HG03439 (cell line): Measurements from ENCODE around the gene TRAM2.

Source experiments
- ATAC-seq: cut with Tn5 transposase; IDR thresholded peaks from one replicate; pipeline ENCODE4 v1.9.1; 2021; ENCODE audit warnings: mild to moderate bottlenecking, moderate library complexity; ENCODE audit not compliant: unreplicated experiment

Gene TRAM2

DNA sequence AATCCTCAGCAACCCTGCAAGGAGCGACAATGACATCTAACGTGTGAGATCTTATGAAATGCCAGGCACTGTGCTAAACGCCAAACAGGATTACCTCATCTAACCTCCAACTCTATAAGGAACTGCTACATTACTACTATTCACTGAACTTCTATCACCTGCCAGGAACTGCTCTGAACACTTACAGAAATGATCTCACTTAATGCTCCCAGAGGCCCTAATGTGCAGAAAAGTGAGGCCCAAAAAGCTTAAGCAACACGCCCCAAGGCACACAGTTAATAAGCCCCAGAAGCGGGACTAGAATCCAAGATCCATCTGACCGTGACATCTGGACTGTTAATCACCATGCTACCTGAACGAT is 28.5 kb downstream of the TRAM2 start:
- no peak for ATAC-seq

DNA sequence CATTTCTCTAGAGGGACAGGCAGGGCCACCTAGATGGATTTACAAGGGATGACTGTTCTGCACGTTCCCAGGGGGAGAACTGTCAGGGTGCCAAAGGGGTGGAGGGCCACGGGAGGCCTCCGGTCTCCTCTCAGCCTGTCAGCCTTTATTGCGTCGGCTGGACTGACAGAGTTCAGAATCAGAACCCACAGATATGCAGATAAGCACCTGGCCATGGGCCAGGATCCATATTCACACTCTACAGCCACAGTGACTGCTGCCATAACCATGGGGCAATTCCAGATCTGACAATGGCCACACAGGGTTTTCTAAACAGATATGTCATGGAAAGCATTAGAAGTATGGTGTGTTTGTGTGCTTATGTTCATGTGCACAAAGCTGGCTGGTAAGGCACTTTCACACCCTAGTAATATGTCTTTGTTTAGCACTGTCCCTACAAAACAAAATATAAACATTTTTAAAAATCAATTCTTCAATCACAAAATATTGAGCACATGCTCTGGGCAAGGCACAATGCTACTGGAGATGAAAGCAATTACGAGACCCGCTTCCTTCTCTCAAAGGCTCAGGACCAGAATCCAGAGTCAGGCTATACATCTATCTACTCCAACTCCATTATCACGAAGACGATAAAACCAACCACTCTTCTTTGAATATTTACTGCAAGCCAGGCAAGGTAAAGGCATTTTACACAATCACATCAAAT is 29.1 kb downstream of the TRAM2 start:
- no peak for ATAC-seq

DNA sequence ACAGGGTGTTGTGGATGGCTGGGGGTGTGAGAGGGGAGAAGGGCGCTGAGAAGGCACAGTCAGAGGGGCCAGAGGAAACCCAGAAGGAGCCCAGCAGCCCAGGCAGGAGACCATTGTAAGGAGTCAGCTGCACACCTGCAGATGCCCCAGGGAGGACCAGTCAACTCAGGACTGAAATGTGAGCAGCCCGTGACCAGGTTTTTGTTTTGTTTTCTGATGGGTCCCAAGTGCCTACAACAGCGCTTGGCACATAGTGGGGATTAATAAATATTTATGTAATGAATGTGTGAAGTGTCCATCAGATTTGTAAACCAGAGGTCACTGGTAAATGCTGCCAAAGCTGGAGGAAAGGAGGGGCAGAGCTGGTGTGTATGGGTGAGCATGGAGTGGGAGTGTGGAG is 30.2 kb downstream of the TRAM2 start:
- peak; percentile 92 for ATAC-seq

DNA sequence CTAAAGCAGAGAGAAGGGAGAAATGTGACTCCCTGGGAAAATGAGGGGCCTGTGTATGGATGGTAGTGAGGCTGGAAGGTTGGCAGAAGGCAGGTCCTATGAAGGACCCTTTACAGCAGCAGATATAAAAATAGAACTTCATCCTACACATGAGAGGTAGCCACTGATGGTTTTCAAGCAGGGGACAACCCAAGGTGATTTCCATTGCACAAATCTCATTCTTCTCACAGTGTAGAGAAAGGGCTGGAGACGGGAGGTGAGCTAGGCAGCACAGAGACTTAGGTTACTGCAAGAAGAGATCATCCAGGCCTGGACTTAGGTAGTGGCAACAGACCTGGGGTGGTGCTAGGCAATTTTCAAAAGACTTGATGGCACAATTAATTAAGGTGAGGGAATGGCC is 30.7 kb downstream of the TRAM2 start:
- no peak for ATAC-seq

DNA sequence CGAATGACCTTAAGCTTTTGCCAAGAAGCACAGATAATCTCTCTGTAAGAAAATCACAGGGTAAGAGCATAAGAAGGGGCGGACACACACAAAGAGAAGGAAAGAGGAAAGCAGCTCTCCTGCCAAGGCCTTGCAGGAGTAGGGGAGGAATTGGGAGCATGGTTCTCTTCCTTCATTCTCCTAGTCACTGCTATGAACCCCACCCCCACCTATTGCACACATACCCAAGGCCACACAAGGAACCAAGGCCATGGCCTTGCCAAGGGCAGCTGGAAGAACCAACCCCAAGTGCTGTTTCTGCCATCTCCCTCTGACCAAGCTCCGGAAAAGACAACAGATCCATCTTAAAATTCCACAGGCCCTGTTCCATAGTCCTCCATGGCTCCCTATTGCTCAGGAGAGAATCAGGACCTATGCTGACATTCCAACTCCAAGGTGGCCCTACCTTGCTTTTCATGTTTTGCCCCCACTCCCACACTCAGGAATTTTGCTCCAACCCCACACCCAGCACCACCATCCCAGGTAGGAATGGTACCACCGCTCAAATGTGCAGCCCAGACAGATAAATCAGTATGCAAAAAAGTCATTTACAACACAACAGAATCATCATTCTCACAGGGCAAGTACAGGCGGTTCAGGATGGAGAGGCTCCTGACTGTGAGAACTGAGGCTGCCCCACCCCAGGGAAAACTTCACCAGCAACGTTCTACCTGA is 31.3 kb downstream of the TRAM2 start:
- ATAC-seq: no peak

DNA sequence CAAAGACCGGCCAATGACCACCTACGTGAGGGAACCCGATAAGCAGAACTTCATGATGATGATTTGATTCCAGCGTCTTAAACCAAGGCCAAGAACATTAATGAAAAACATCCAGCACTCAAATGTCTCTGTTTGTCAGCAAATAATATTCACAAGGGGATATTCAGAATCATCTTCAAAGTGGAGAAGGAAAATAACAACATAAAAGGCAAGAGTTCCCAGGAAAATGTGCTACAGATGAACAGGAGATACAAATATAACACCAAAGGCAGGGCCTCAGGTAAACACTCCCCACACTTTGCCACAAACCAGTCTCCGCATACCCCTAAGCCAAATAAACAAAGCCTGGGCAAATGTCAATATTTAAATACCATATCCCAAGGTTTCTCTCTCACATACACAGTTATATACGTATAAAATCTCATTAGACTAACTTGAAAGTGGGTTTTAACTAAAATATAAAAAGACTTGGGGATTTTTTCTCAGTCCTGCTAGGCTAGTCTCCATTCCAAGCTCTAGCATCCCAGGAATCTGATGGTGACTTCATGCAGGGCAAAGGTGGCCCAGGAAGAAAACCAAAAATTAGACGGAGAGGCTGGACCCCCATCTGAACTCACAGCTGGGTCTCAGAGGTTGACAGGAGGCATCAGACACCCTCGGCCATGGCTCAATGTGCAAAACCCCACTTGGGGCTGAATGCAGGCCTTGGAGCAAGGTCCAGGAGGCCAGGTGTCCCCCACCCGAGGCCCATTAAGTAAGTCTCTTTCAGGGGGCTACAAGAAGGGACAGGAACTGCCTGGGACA is 32.1 kb downstream of the TRAM2 start:
- ATAC-seq: no peak

DNA sequence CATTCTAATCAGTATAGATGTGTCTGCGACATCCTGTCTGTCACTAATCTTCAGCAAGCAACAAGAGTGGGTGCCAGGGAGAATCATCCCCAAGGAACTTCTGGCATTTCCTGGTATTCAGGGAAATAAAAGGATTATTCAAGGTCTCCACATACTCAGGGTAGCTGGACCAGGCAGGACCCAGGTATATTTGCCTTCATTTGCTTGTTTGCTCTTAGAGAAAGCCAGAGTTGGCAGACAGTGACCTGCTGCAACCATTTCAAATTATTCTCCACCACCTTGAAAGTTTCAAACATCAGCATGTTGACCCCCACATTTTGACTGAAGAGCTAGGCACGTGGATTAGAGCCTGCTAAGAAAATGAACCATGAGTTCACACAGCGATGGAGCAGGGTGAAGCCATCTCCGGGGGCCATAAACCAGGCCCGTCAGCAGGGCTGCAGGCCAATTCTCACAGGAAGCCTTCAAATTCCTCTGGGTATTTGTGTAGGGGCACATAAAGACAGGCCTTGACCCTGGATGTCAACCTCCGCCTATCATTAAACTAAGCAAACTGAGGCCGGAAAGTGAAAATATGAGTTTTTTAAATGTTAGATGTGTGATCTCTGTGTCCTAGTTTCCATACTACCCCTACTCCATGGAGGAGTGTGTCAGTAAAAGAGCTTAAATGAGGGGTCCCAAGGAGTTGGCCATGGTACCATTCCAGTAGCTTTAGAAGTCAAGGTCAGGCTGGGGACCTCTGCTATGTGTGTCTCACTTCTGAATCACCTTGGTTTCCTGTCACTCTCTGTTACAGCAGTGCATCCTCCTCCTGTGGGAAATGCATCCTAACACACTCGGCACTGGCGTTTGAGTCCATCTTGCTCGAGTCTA is 32.9 kb downstream of the TRAM2 start:
- no peak for ATAC-seq

DNA sequence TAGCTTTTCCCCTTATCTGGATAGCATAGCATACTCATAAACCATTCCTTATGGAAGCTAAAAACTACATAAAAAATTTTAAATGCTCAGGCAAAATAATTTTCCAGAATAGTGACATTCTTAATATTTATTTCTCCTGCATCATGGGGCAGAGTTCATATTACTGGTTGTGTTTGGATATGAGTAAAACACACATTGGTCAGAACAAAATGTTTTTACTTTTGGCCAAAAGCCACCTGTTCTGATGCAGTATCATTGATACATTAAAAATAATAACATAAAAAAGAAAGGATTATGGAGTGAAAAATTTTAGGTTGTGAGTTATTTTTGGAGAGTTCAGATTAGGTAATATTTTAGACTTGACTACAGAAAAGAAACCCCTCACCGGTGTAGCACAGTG is 33.6 kb downstream of the TRAM2 start:
- ATAC-seq: no peak

DNA sequence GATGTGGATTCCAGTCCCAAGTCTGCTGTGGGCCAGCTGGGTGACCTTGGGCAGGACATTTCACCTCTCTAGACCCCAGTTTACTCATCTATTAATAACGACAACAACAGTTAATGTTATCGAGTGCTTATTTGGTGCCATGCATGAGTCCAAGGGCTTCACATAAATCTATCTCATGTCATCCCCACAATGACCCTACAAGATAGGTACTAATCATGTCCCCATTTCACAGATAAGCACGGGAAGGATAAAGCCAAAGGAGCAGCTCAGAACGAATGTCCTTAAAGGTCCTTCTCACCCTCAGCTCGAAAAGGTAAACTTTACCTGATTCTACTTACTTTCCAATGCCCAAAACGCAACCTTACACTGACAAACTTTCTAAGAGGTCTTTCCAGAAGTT is 35.7 kb downstream of the TRAM2 start:
- no peak for ATAC-seq

DNA sequence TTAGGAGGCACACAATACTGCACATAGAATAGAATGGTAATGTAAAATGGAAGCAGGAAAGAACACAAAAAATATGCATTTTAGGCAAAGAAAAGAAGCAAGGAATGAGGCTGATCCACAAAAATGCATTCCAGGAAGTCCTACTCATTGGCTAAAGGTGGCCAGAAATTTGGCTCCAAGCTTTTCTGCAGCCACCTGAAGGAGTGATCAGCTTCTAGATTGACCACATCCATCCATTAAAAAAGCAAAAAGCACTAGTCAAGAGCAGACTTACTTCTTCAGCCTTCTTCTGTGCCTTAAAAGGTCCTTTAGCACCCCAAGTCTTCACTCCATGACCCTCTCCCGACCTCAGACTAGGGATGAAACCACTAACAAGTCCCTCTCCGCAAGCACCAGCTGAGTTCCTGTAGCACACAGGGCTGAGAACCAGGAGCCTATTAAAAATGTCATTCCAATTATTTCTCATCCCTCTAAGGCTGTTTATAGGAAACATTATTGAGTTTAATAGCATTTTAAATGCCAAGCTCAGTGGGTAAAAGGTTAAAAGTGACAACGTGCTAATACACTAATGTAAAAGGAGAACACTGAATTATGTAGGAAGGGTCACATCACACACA is 36.5 kb downstream of the TRAM2 start:
- ATAC-seq: no peak

DNA sequence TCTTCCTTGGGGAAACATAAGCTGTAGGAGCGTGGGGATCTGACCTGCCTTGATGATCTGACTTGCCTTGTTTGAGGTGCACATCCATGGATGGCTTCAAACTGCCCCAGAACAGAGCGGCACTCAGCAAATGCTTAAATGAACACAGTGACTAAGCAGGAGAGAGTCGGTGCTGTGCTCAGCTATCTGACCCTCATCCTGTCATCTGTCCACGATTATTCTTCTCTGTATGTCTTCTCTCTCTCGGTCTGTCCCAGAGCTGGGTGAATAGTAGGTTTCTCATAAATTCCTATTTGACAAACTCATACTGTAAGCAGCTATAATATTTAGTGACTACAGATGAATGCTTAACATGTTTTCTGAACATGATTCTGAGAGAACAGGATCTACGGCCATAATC is 37.3 kb downstream of the TRAM2 start:
- ATAC-seq: no peak

DNA sequence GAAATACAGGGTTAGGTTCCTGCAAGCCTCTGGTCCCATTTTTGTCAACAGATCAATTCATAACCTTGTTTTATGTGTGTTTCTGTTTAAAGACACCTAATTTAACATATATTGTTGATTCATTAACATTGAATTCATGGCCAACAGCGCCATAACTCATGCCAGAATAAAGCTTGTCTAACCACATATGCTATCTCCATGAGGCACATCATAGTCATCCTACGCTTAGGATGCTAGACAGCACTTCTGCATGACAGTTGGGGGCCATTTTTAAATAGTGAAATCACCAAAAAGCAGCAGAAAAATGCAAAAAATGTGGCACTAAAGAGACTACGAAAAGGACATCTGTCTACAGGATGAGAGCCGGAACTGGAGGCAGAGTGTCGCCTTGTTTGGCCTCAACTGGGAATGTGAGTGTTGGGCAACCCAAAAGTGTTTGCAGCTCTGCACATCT is 37.9 kb downstream of the TRAM2 start:
- ATAC-seq: no peak

DNA sequence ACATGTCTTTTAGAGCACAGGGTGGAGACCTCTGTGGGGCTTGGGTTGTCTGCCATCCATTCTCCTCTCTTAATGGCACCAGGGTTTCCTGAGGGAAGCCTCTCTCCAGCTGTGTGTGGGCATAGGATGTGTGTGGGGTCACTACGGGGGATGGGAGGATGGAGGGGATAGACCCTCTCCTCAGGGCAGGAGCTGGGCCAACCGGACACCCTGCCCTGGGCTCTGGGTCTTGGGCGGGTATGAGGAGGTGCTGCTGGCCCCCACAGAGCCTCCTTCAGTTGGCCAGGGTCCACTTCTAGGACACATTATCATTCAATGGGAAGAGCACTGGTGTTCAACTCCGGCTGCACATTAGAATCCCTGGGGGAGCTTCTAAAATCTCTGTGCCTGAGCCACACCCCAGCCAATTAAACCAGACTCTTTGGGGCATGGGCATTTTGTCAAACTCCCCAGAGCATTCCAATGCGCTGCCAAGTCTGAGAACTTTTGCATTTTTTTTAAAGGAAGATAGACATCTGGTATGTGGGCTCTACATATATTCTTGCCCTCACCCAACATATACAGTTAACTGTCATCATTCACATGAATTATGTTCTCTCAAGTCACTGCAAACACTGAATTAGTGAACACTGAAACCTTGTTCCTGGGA is 38.5 kb downstream of the TRAM2 start:
- no peak for ATAC-seq

DNA sequence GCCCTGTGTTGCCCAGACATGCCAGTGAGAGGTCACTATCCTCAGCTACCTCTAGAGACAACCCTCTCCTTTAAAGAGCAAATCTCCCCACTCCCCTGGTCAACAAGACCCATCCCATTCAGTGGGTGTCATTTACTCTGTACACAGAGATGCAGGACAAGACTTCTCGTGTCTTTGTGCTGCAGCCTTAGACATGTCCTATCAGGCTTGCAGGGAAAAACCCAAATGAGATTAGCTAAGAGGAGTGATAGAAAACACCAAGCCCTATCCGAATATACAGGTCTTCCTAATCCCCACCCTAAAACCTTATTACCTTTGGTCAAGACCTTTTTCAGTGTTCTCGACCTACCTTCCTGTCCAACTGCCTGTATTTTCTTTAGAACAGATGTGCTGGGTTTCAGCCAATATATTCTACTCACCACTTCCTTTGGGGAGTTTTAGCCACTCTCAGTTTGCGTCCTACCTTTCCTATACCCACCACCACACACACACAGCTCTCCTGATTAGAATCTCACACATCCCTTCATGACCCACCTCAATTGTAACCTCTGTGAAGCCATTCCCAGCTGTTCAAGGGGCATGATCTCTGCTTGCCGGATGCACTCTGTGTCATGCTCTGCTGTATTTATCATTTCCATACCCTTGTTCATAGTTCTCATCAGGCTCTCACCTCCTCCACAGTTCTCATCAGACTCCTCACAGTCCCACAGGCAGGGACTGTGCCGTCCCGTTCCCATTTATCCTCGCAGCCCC is 39.7 kb downstream of the TRAM2 start:
- ATAC-seq: peak; percentile 62

DNA sequence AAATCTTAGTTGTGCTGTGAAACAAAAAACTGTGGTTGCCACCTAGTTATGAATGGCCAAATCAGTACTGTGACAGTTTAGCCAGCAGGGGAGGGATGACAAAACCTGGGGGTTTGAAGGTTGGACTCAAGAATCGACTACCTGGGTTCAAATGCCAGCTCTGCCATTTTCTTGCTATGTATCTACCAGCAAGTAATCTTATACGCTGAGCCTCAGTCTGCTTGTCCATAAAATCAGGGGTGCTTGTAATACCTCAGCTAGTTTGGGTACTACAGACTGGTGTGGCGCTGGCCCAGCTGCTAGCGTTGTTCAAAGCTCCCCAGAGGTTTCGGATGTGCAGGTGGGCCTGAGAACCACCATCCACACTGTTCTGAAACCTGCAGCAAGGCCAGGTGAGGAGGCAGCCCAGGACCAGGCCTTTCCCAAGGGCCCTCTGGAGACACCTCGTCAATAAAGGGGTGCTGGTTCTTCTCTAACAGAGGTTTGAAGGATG is 40.4 kb downstream of the TRAM2 start:
- ATAC-seq: peak; percentile 52

DNA sequence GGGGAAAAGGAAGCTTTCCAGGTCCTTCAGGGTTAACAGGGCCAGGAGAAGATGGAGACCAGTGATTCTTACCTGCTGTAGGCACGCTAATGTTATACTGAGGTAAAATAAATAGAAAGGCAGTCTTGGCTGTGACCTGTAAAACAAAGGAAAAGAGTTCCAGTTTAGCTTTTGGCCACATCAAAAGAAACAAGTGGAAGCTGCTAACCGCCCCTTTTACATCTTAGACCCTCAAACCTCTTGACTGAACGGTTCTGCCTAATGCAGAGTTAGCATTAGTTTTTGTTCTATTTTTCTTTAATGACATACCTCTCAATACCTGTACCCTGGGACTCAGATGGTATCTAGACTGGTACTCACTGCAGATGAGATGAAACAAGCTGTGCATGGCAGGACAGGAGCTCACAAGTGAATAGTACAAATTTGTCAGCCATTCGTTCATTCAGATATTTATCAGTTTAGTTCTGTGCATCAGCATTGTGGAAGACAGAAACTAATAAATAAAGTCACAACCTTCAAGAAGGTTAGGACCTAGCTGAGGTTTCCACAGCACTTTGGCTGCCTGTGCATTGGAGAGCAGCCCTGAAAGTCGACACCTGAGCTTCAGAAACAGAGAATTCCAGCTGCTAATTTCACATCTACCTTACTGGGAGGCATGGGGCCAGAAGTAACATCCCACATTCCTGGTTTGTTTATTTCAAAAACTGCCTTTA is 41.0 kb downstream of the TRAM2 start:
- no peak for ATAC-seq

DNA sequence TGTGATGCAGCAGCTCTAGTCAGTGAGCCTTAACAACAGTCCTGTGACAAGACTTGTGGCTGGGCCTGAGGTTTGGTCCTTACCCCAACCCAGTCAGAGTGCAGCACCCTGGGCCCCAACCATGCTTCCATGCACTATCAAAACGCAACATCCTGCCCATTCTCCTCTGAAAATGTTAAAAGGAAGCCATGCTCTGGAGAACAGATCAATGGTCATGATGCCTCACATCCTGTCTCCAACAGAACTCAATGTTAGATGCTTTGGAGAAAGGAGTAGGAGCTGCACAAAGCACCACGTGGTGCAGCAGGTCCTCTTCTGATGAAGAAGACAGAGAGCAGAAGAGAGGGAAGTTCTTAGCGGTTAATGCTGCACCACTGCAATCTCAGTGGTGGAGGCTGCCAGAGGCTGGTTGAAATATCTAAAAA is 41.9 kb downstream of the TRAM2 start:
- no peak for ATAC-seq

DNA sequence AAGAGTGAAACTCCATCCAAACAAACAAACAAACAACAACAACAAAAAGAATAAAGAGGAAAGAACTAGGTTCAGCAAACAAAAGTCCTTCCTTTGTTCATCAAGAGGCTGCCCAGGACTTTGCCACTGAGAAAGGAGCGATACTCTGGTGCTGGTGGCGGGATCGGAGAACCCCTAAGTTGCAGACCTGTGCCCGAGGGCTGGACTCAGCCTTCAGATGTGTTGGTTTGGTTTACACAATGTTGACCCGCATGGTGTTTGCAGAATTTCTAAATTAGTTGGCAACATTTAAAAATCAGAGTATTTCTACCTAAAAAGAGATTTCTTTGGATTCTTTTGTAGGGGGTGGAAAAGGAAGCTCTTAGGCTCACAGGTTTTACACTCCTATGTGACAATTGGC is 42.5 kb downstream of the TRAM2 start:
- ATAC-seq: no peak
